OCI-LY3 (cell line): ENCODE measurements around the gene ST8SIA2.

Experiments used
- CTCF ChIP-seq: fragments of 200-600, 300-600 bp; sonication (generic); IDR thresholded peaks from 2 replicates; pipeline ENCODE4 v1.5.1; 2014; ENCODE audit warnings: antibody characterized with exemption, low read length, low read depth
- EZH2phosphoT487 ChIP-seq: fragments of 200-600 bp; shearing (Covaris generic); IDR thresholded peaks from 2 replicates; pipeline ENCODE4 v1.6.1; 2018; ENCODE audit warnings: antibody characterized with exemption, mixed run types, low read depth

GRCh38 chr15:92394309-92395097 lies 822 bp downstream of the ST8SIA2 start:
- TF ChIP-seq CTCF (no peak), EZH2phosphoT487 (no peak)
